HCEC 1CT (cell line): ENCODE data around the gene CST5.
"Not testable (repeated sequence)": the region's sequence is repeated elsewhere in the genome, so short reads cannot be mapped to it uniquely, and the experiment has no call there.

Experiments used
- DNase-seq: peaks from one replicate; pipeline ENCODE4 v3.0.0-alpha.2; 2017

The CST5 gene, protein sequence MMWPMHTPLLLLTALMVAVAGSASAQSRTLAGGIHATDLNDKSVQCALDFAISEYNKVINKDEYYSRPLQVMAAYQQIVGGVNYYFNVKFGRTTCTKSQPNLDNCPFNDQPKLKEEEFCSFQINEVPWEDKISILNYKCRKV

DNA sequence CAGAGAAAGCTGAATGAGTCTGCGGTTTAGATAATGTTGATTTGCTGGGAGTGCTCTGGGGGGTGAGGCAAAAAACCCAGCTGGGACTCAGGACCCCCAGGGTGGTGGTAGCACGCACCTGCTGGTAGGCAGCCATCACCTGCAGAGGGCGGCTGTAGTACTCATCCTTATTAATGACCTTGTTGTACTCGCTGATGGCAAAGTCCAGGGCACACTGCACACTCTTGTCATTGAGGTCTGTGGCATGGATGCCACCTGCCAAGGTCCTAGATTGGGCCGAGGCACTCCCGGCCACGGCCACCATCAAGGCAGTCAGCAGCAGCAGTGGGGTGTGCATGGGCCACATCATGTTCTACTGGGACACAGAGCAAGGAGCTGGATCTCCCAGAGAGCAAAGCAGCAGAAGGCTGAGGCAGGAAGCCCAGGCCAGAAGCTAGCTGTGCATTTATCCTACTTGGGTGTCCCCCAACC, at the start of gene CST5:
Gene CST5, minus strand, starts transcription at position 421 of the 471 bp plus-strand sequence. Its CDS starts 72 bp downstream, at position 349.
- DNase-seq = no peak

GRCh38 chr20:23928788-23929187, 49.2 kb upstream of the CST5 start:
- no peak for DNase-seq

DNA sequence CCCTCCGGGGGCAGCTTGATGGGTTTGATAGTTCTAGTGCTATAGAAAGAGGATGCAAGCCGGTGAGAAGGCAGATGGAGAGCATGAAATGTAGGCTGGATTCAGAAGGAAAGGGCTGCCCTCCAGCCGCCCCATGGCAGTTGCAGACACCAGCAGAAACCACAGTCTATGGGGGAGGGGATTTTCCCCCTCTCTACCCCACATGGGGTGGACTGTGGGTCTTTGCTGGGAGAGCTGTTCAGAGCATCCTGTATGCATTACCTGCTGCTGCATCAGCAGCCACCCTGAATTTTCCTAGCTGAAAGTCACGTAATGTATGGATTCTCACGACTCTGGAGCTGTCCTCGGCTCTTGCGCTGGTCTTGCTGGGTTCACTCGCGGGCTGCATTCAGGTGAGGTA, 48.8 kb upstream of the CST5 start:
- DNase-seq = no peak

- no peak for DNase-seq
Measured at GRCh38 chr20:23926944-23927872, 47.7 kb upstream of the CST5 start.

DNA sequence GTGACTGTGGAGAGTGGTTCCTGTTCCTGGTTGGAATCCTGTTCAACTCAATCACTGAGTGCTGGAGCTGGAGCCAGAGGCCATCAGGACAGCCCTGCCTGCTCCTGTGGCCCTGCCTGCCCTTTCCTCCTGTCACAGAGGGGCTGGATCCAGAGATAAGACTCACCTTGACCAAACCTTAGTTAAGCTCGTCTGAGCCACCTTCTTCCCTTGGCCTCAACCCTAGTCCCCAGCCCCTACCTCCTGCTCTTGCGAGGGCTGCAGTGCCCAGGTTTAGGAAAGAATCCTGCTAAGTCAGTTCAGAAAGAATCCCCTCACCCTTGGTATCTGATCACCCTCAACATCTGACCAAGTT, 47.0 kb upstream of the CST5 start:
- no peak for DNase-seq

DNA sequence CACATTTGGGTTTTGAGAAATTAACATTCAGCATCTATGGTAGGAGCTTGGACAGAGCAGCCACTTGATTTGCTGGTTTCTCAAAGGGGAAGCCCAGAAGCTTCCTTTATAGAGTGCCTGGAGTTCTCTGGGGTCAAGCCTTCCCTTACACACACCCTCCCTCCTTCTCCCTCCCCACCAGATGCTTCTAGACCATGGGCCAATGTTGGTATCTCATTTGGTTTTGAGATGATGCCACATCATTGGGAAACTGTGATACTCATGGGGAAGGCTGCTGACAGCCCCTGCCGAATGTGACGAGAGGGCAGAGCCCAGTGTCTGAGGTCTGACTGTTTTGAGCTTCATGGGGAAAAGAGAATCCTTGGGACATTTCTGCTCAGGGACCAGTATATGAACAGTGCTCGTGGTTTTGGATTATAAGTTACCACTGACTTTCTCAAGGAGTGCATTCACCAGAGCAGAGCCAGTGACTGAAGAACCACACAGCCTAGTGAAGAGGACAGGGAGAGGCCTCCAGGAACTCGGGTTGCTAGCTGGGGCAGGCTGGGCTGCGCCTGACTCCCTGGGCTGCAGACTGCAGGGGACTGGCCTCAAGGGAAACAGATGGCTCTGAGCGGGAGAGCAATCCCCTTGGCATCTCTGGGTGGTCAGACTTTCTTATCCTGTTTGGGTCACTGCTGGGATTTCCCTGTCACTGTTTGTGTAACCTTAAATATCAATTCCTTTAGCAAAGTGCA, 46.4 kb upstream of the CST5 start:
- DNase-seq = no peak

DNA sequence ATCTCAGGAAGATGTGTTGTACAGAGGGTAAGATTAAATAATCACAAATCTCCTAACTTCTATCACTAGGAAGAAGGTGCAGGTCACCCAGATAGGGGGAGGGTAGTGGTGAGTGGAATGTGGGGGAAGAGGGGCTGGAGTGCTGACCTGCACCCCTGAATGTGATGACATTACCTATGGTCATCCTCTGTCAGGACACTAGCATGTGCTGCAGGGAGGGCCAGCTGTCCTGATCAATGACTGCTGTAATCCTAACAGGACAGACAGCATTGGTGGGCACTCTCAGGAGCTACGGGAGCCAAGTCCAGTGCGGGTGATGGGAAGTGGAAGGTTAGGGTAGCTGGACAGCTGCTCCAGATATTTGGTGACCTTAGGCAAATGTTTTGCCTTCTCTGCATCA, 45.2 kb upstream of the CST5 start:
- no peak for DNase-seq

- DNase-seq = no peak
Measured at GRCh38 chr20:23923891-23924435, 44.4 kb upstream of the CST5 start.

- no peak for DNase-seq
Measured at GRCh38 chr20:23923311-23923710, 43.8 kb upstream of the CST5 start.

- DNase-seq = no peak
Measured at GRCh38 chr20:23920408-23921325, 41.1 kb upstream of the CST5 start.

- no peak for DNase-seq
Measured at GRCh38 chr20:23918896-23919295, 39.3 kb upstream of the CST5 start.

GRCh38 chr20:23918101-23918862, 38.7 kb upstream of the CST5 start:
- no peak for DNase-seq

GRCh38 chr20:23917024-23917725, 37.6 kb upstream of the CST5 start:
- DNase-seq = no peak

DNA sequence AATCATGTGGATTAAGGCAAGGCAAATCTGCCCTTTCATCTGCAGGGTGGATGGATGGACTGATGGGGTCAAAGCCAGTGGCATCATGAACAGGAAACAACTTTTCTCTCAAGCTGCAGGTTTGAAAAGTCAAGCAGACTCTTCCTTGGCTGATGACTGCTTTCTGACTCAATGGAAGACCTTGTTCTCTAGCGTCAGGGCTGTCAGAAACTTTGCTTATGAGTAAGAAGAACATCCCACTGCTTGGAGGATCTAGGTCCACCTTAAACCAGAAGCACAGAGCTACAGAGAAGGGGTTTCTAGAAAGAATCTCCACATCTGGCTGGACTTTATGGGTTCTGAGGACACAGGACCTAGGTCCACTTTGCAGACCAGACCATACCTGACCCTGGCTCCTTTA, 36.3 kb upstream of the CST5 start:
- no peak for DNase-seq

GRCh38 chr20:23914469-23914868, 34.9 kb upstream of the CST5 start:
- not testable (repeated sequence) for DNase-seq

DNA sequence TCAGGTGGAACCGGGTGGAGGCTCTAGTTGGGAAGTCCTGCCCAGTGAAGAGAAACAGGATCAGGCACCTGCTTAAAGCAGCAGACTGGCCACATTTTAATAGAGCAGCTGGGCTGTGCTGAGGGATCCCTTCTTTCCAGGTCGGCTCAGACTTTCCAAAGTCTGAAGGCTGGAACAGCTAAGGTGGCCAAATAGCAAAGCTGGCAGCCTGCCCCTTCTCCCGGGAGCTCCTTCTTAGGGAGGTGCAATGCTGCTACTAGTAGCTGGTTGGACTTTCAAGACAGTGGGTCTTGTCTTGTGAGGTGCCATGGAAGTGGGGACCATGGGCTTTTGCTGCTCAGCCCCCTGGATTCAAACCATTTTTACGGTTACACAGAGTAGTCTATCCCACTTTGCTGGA, 30.7 kb upstream of the CST5 start:
- no peak for DNase-seq

GRCh38 chr20:23909390-23909789, 29.8 kb upstream of the CST5 start:
- DNase-seq = no peak

DNA sequence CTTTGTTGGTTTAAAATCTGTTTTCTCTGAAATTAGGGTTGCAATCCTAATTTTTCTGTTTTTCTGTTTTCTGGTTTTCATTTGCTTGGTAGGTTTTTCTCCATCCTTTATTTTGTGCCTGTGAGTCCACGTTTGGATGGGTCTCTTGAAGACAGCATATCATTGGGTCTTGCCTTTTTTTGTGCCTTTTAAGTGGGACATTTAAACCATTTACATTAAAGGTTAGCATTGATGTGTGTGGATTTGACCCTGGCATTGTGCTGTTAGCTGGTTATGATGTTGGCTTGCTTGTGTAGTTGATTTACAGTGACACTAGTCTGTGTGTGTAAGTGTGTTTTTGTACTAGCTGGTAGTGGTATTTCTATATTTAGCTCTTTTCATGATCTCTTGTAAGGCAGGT, 28.0 kb upstream of the CST5 start:
- DNase-seq = no peak

GRCh38 chr20:23902396-23902795, 22.8 kb upstream of the CST5 start:
- DNase-seq = not testable (repeated sequence)

DNA sequence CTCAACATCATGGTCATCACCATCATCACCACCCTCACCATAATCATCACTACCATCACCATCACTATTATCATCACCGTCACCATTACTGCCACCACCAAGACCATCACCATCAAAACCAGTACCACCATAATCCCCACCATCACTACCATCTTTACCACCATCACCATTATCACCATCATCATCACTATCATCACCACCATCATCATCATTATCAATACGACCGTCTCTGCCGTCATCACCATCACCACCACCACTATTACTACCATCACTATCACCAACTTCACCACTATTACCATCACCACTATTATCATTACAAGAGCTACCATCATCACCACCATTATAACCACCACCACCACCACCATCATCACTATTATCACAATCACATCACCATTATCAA, 11.3 kb upstream of the CST5 start:
- not testable (repeated sequence) for DNase-seq

DNA sequence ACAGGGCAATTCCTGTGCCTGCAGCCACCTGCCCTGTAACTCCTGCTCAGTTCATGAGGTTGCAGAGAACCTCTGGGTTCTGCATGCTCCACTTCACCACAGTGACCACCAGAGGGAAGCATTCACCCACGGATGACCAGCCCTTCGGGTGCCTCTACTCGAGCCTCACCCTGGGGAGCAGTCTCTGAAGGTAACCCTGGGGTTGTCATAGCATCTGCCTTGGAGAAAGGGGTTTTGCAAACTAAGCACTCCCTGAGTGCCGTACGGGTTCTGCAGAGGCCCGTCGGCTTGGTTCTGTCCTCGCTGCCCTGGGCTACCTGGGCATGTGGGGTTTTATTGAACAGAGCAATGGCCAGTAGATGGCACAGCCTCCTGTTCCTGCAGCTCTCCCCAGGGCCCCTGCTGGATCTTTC, 10.2 kb upstream of the CST5 start:
- DNase-seq = no peak
